Ishikawa (cell line): Measurements from ENCODE around the gene CAMLG.

Experiments used
- CEBPB ChIP-seq: IDR thresholded peaks from 2 replicates; pipeline ENCODE4 v1.6.1; 2012
- CREB1 ChIP-seq: IDR thresholded peaks from 2 replicates; pipeline ENCODE4 v1.6.1; 2012; ENCODE audit warnings: low read depth
- EGR1 ChIP-seq: IDR thresholded peaks from 2 replicates; pipeline ENCODE4 v1.6.1; 2012
- EP300 ChIP-seq: IDR thresholded peaks from 2 replicates; pipeline ENCODE4 v1.6.1; 2012; ENCODE audit warnings: borderline replicate concordance
- FOXM1 ChIP-seq: IDR thresholded peaks from 2 replicates; pipeline ENCODE4 v1.6.1; 2012; ENCODE audit warnings: low read depth, borderline replicate concordance
- NFIC ChIP-seq: IDR thresholded peaks from 2 replicates; pipeline ENCODE4 v1.6.1; 2012
- RAD21 ChIP-seq: IDR thresholded peaks from 2 replicates; pipeline ENCODE4 v1.6.1; 2012; ENCODE audit warnings: low read depth
- TAF1 ChIP-seq: IDR thresholded peaks from 2 replicates; pipeline ENCODE4 v1.6.1; 2012; ENCODE audit warnings: low read depth, mild to moderate bottlenecking
- TCF12 ChIP-seq: IDR thresholded peaks from 2 replicates; pipeline ENCODE4 v1.6.1; 2012; ENCODE audit warnings: low read depth
- TEAD4 ChIP-seq: IDR thresholded peaks from 2 replicates; pipeline ENCODE4 v1.6.1; 2012
- YY1 ChIP-seq: IDR thresholded peaks from 2 replicates; pipeline ENCODE4 v1.6.1; 2012; ENCODE audit warnings: low read depth
- ZBTB7A ChIP-seq: IDR thresholded peaks from 2 replicates; pipeline ENCODE4 v1.6.1; 2012; ENCODE audit warnings: low read depth
- TF ChIP-seq, protein P1 (sequence below): IDR thresholded peaks from 2 replicates; pipeline ENCODE4 v1.6.1; 2012
- TF ChIP-seq, protein P2 (sequence below): IDR thresholded peaks from 2 replicates; pipeline ENCODE4 v1.6.1; 2012; ENCODE audit warnings: low read depth, mild to moderate bottlenecking
- TF ChIP-seq, protein P3 (sequence below): IDR thresholded peaks from 2 replicates; pipeline ENCODE4 v1.6.1; 2012

Gene CAMLG

DNA sequence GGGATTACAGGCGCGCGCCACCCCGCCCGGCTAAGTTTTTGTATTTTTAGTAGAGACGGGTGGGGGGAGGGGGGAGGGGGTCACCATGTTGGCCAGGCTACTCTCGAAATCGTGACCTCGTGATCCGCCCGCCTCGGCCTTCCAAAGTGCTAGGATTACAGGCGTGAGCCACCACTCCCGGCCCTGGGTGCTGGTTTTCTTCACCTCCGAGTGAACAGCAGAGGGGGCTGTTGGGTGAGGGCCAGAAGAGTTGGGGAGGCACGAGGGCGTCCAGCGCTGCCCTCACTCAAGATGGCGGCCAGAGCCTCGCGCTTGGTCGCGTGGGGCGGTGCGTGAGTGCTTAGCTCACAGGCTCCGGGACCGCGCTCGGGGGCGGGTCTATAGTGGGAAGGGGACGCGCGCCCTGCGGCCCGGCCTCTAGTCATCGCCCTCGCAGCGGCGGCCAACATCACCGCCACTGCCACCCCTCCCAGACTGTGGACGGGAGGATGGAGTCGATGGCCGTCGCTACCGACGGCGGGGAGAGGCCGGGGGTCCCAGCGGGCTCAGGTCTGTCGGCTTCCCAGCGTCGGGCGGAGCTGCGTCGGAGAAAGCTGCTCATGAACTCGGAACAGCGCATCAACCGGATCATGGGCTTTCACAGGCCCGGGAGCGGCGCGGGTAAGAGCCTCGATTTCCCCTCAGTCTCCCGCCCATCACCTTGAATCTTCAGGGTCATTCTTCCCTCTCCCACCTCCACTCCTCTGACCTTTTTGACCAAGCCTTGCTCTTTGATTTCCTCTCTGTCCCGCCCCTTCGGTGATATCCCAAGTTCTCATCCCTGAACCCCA is at the start of gene CAMLG:
Gene CAMLG, plus strand, starts transcription at position 416 of the 830 bp plus-strand sequence. Its CDS starts 73 bp downstream, at position 489.
- TF ChIP-seq TCF12 (no peak), CEBPB (no peak), TAF1 (peak; percentile 57; the same call in 1 of the 2 replicates), ZBTB7A (peak; percentile 83), CREB1 (peak; percentile 92), TEAD4 (no peak), YY1 (peak; percentile 100), RAD21 (peak; percentile 48), NFIC (peak; percentile 30; the same call in 1 of the 2 replicates), EGR1 (peak; percentile 93)
- TF ChIP-seq, protein P1, sequence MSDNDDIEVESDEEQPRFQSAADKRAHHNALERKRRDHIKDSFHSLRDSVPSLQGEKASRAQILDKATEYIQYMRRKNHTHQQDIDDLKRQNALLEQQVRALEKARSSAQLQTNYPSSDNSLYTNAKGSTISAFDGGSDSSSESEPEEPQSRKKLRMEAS, result peak; percentile 94
- TF ChIP-seq, protein P2, sequence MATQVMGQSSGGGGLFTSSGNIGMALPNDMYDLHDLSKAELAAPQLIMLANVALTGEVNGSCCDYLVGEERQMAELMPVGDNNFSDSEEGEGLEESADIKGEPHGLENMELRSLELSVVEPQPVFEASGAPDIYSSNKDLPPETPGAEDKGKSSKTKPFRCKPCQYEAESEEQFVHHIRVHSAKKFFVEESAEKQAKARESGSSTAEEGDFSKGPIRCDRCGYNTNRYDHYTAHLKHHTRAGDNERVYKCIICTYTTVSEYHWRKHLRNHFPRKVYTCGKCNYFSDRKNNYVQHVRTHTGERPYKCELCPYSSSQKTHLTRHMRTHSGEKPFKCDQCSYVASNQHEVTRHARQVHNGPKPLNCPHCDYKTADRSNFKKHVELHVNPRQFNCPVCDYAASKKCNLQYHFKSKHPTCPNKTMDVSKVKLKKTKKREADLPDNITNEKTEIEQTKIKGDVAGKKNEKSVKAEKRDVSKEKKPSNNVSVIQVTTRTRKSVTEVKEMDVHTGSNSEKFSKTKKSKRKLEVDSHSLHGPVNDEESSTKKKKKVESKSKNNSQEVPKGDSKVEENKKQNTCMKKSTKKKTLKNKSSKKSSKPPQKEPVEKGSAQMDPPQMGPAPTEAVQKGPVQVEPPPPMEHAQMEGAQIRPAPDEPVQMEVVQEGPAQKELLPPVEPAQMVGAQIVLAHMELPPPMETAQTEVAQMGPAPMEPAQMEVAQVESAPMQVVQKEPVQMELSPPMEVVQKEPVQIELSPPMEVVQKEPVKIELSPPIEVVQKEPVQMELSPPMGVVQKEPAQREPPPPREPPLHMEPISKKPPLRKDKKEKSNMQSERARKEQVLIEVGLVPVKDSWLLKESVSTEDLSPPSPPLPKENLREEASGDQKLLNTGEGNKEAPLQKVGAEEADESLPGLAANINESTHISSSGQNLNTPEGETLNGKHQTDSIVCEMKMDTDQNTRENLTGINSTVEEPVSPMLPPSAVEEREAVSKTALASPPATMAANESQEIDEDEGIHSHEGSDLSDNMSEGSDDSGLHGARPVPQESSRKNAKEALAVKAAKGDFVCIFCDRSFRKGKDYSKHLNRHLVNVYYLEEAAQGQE, result no peak
- TF ChIP-seq, protein P3, sequence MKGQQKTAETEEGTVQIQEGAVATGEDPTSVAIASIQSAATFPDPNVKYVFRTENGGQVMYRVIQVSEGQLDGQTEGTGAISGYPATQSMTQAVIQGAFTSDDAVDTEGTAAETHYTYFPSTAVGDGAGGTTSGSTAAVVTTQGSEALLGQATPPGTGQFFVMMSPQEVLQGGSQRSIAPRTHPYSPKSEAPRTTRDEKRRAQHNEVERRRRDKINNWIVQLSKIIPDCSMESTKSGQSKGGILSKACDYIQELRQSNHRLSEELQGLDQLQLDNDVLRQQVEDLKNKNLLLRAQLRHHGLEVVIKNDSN, result peak; percentile 93

DNA sequence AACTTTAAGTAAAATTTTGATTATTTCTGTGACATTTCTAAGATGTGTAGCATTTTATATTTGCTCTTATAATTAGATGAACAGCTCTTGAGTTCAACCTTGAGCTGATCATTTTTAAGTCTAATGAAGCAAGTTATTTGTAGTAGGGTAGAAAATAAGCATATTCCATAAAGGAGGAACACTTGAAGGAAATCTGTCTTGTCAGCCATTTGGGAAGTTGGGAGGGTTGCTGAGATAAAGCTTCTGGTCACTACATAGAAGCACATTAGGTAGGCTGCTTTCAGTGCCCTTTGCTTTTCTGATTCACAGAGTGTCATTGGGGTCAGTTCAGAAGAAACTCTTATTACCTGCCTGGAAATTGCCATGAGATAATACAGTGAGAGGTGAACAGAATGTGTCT is 45.6 kb upstream of the CAMLG start:
- TF ChIP-seq EGR1 (no peak), NFIC (no peak)

DNA sequence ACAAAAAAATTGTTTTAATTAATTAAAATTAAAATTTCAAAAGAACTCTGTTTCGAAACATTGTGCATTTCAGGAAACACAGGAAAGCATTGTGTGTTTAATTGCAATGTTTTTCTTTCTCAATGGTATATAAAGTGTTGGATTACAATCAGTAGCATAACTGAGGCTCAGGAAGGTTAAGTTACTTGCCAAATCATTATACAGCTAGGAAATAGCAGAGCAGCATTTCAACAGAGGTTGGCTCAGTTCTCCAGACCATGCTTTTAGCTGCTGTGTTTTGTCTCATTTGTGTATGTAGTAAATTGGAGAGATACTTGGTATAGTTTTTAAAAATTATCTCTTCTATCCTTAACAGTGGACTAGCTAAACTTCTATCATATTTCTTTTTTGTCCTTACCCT is 30.0 kb upstream of the CAMLG start:
- TF ChIP-seq EGR1 (no peak), TAF1 (no peak), ZBTB7A (no peak), TEAD4 (no peak), EP300 (no peak), CREB1 (no peak), TCF12 (no peak), YY1 (no peak)
- TF ChIP-seq, protein P2, result no peak
- TF ChIP-seq, protein P1, result no peak

DNA sequence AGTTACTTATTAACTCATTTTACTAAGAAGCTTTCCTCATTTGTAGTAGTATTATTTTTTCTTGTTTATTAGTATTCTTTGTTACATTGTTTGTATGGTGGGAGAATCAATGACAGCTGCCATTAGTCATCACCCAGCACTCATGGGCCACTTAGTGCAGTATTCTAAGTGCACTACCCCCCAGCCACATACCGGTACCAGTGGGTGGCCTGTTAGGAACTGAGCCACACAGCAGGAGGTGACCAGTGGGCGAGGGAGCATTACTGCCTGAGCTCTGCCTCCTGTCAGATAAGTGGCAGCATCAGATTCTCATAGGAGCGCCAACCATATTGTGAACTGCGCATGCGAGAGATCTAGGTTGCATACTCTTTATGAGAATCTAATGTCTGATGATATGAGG is 24.2 kb upstream of the CAMLG start:
- TF ChIP-seq, protein P2, result no peak
- TF ChIP-seq TEAD4, result peak; percentile 75
- peak; percentile 52; the same call in 1 of the 2 replicates for TF ChIP-seq EGR1

DNA sequence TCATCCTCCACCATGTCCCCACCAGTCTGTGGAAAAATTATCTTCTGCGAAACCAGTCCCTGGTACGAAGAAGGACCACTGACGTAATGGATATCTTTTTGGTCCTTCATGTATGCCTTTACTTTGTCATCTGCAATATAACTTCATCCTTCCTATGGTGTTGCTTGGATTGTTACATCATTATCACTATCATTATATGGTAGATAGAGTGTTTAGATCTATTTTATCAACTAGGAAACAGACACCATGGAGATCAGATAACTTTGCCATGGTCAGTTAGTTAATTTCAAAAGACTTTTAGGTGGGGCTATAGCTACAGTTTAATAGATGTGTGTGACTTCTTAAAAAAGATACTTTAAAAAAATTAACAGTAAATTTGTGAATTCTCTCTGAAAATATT is 23.8 kb upstream of the CAMLG start:
- no peak for TF ChIP-seq ZBTB7A

DNA sequence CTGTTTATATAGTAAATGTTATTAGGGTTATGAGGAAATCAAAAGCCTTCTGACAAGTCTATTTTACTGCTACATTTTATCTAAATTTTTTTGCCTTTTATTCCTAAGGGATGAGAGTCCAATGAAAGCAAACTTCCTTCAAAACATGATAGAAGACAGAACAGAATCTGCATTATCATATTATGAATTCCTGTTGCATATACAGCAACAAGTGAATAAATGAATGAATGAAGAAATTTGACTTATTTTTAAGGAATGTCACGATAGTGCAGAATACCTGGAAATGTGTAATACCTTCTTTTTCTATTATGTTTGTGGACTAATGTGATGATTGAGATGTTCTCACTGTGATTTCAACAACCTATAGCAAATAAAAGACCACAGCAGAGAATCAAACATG is 13.5 kb upstream of the CAMLG start:
- TF ChIP-seq CREB1, result no peak
- no peak for TF ChIP-seq TEAD4
- TF ChIP-seq FOXM1, result no peak
- TF ChIP-seq, protein P2, result no peak
- no peak for TF ChIP-seq NFIC
- no peak for TF ChIP-seq ZBTB7A
- no peak for TF ChIP-seq RAD21
